Endodermal cell (in vitro differentiated cells): ENCODE data around the gene NKX2-8. TPM values are rescaled to one million over a fixed set of nuclear protein-coding genes. Genes with fewer than 3 reads are reported as not detected.

Experiments
- DNase-seq: peaks from one replicate; pipeline ENCODE4 v3.0.0-alpha.2; 2017
- H3K27ac ChIP-seq: 2 replicates; pipeline ENCODE4 v1.5.1; 2013; ENCODE audit warnings: mild to moderate bottlenecking, low read depth, low read length, moderate library complexity
- H3K27me3 ChIP-seq: 2 replicates; pipeline ENCODE4 v1.6.1; 2013; ENCODE audit warnings: mild to moderate bottlenecking, low read length, moderate library complexity; ENCODE audit not compliant: insufficient read depth, control insufficient read depth, poor library complexity, severe bottlenecking
- H3K36me3 ChIP-seq: 2 replicates; pipeline ENCODE4 v1.7.0; 2013; ENCODE audit warnings: mild to moderate bottlenecking, low read length, moderate library complexity; ENCODE audit not compliant: control insufficient read depth, insufficient read depth
- H3K4me1 ChIP-seq: one replicate; pipeline ENCODE4 v1.7.0; 2013; ENCODE audit warnings: low read length; ENCODE audit not compliant: control insufficient read depth, insufficient read depth
- H3K4me3 ChIP-seq: 2 replicates; pipeline ENCODE4 v1.5.1; 2013; ENCODE audit warnings: mild to moderate bottlenecking, low read length, moderate library complexity
- H3K9ac ChIP-seq: 2 replicates; pipeline ENCODE4 v1.6.1; 2013; ENCODE audit warnings: mild to moderate bottlenecking, low read length, moderate library complexity; ENCODE audit not compliant: poor library complexity, severe bottlenecking; ENCODE audit errors: extremely low read depth
- H3K9me3 ChIP-seq: 2 replicates; pipeline ENCODE4 v1.6.1; 2013; ENCODE audit warnings: mild to moderate bottlenecking, low read length, moderate library complexity; ENCODE audit not compliant: control insufficient read depth
- H3K27ac Mint-ChIP-seq: 2 replicates; pipeline ENCODE4 v1.8.0; 2020; ENCODE audit warnings: mixed read lengths
- H3K27me3 Mint-ChIP-seq: 2 replicates; pipeline ENCODE4 v1.8.0; 2021; ENCODE audit warnings: mild to moderate bottlenecking, mixed read lengths; ENCODE audit not compliant: insufficient read depth
- H3K36me3 Mint-ChIP-seq: 2 replicates; pipeline ENCODE4 v1.8.0; 2020; ENCODE audit warnings: low read depth, mixed read lengths
- H3K4me1 Mint-ChIP-seq: 2 replicates; pipeline ENCODE4 v1.8.0; 2020; ENCODE audit warnings: mixed read lengths
- H3K4me3 Mint-ChIP-seq: 2 replicates; pipeline ENCODE4 v1.8.0; 2020; ENCODE audit warnings: mild to moderate bottlenecking, moderate library complexity, mixed read lengths
- H3K9me3 Mint-ChIP-seq: 2 replicates; pipeline ENCODE4 v1.8.0; 2020; ENCODE audit warnings: mild to moderate bottlenecking, mixed read lengths
- WGBS, 2 experiments: methylation state at CpG; one replicate each; pipeline versions ENCODE4 v1.1.5 to v1.1.7; 2013; ENCODE audit warnings: missing lambda C conversion rate in 2 of 2, mixed read lengths in 1 of 2; ENCODE audit not compliant: insufficient coverage in 1 of 2, insufficient read length in 1 of 2; 5-methylcytosine and 5-hydroxymethylcytosine counted together
- total RNA-seq, 2 donors: library from RNA; stranded (reverse); fragmentation: NEBNext Ultra II Directional in 1 of 2; extraction: Animal tissue kit (Norgen Biotek cat#: 25700) in 1 of 2; gene quantifications; 2 replicates in 1 of 2; 3 replicates in 1 of 2; pipeline ENCODE4 v1.2.1, GENCODE V29; 2021
- TF ChIP-seq, protein P1 (sequence below): fragments of 200-600 bp; sonication (generic); conservative IDR thresholded peaks from 2 replicates; pipeline ENCODE4 v1.5.0; 2021; ENCODE audit warnings: antibody characterized with exemption, mild to moderate bottlenecking

The NKX2-8 gene
- total RNA-seq, 2 donors from 2014 or later, result 0.77 TPM; not detected in 1

DNA sequence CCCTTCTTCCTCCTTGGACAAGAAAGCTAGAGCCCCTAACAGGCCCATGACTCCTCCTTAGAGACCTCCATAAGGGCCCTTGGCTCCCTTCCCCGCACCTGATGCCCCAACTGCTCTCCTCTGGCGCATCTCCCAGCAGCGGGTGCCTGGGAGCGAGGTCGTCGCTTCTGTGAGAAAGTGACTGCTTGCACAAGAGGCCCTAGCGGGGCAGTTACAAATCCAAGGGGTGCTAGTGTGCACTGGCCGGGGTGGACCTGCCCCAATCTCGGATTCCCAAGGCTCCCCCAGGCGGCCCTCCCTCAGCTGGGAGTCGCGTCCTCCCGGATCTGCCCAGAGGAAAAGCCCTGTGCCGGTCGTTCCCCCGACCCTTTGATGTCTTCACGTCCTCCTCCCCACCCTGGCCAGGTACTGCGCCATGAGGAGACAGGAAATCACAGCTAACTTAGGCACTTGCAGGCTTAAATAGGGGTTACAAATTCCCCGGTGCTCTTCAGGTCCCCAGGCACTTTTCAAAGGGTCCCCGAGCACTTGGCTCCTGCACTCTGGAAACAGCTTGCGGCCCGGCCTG lies 2.8 kb downstream of the NKX2-8 start:
- Mint-ChIP-seq H3K27ac (no peak overlapping the region), H3K27me3 (peaks cover 36% of the 10 kb centered on the region), H3K9me3 (no peaks in the 10 kb centered on the region), H3K4me3 (peak overlapping the region; percentile 52), H3K36me3 (no peaks in the 10 kb centered on the region), H3K4me1 (peaks cover 13% of the 10 kb centered on the region)
- WGBS, 2 experiments, result 3 to 6% methylated on average over 15 to 22 of the region's 22 CpGs
- Histone ChIP-seq H3K4me1 (peaks cover 4% of the 10 kb centered on the region), H3K27me3 (peaks cover 99% of the 10 kb centered on the region), H3K9me3 (no peaks in the 10 kb centered on the region), H3K27ac (no peak overlapping the region), H3K36me3 (no peaks in the 10 kb centered on the region), H3K9ac (no peak overlapping the region), H3K4me3 (no peak overlapping the region)
- TF ChIP-seq, protein P1, sequence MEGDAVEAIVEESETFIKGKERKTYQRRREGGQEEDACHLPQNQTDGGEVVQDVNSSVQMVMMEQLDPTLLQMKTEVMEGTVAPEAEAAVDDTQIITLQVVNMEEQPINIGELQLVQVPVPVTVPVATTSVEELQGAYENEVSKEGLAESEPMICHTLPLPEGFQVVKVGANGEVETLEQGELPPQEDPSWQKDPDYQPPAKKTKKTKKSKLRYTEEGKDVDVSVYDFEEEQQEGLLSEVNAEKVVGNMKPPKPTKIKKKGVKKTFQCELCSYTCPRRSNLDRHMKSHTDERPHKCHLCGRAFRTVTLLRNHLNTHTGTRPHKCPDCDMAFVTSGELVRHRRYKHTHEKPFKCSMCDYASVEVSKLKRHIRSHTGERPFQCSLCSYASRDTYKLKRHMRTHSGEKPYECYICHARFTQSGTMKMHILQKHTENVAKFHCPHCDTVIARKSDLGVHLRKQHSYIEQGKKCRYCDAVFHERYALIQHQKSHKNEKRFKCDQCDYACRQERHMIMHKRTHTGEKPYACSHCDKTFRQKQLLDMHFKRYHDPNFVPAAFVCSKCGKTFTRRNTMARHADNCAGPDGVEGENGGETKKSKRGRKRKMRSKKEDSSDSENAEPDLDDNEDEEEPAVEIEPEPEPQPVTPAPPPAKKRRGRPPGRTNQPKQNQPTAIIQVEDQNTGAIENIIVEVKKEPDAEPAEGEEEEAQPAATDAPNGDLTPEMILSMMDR, result no peak
- peak; percentile 81 for DNase-seq

DNA sequence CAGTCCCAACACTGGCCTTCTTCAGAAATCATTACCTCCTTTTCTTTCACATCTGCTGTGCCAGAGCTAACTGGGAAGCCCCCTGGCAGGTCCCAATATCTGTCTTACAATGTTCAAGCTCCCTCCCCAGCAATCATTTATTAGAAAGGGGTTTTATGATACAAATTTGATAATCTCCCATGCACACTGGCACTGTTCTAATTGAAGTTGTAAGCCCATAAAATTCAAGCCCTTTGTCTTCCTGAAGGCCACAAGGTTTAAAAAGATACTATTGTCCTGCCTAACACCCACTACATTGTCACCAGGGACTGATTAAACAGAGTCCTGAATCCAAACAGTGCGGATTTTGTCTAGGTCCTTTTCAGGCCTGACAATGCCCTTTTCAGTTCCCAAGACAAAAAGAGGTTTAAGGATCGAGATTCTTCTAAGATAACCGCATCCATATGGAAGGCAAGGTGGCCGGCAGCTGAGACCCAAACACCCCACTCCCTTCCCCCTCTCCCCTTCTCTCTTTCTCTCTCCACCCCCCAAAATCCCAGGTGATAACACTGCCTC lies 3.3 kb downstream of the NKX2-8 start:
- no peak for DNase-seq
- Mint-ChIP-seq H3K36me3 (no peaks in the 10 kb centered on the region), H3K27me3 (peaks cover 30% of the 10 kb centered on the region), H3K9me3 (no peaks in the 10 kb centered on the region), H3K4me1 (peaks cover 12% of the 10 kb centered on the region), H3K4me3 (peak overlapping the region; percentile 52), H3K27ac (no peak overlapping the region)
- WGBS, 2 experiments, result 14 to 23% methylated on average over 1 to 4 of the region's 4 CpGs
- TF ChIP-seq, protein P1, result no peak
- H3K4me1 ChIP-seq, result peaks cover 4% of the 10 kb centered on the region
- H3K9ac ChIP-seq, result no peak overlapping the region
- H3K36me3 ChIP-seq, result no peaks in the 10 kb centered on the region
- H3K27me3 ChIP-seq, result peaks cover 99% of the 10 kb centered on the region
- H3K9me3 ChIP-seq, result no peaks in the 10 kb centered on the region
- no peak overlapping the region for H3K27ac ChIP-seq
- H3K4me3 ChIP-seq, result no peak overlapping the region

DNA sequence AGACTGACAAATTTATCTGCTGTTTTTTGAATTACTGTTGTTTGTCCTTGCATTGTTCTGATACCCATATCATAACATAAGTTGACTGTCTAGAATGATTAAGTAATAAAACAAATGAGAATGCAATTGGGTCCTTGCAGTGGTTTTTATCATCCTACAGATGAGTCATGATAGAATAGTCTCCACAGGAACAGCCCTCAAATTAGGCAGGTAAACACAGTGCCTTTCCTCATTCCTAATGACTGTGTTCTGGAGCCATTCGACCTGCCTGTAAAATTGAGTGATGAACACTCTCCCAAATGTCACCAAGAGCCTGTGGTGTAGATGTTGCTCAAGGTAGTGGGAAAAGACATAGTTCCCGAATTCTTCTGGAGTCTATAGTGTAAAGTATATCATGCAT lies 12.3 kb downstream of the NKX2-8 start:
- Histone ChIP-seq H3K27ac (no peak overlapping the region), H3K9ac (no peak overlapping the region), H3K9me3 (no peaks in the 10 kb centered on the region), H3K36me3 (no peaks in the 10 kb centered on the region), H3K27me3 (peaks cover 72% of the 10 kb centered on the region), H3K4me1 (no peaks in the 10 kb centered on the region), H3K4me3 (no peak overlapping the region)
- H3K4me3 Mint-ChIP-seq, result no peak overlapping the region
- peaks cover 59% of the 10 kb centered on the region for H3K27me3 Mint-ChIP-seq
- no peaks in the 10 kb centered on the region for H3K9me3 Mint-ChIP-seq
- TF ChIP-seq, protein P1, result no peak
- H3K4me1 Mint-ChIP-seq, result no peaks in the 10 kb centered on the region
- no peaks in the 10 kb centered on the region for H3K36me3 Mint-ChIP-seq
- WGBS, 2 experiments, result 72 to 83% methylated on average over 1 to 2 of the region's 2 CpGs
- DNase-seq, result no peak
- no peak overlapping the region for H3K27ac Mint-ChIP-seq
